GM23338 (cell line): Measurements from ENCODE around the gene MMP27. TPM values are rescaled to one million over a fixed set of nuclear protein-coding genes. Genes with fewer than 3 reads are reported as not detected.

Experiments used
- ATAC-seq: fragments of 200-7000 bp; cut with Tn5 transposase; 3 replicates; pipeline ENCODE4 v1.9.1; 2020
- DNase-seq: peaks from one replicate; pipeline ENCODE4 v3.0.0-alpha.2; 2015; ENCODE audit warnings: low spot score
- H2AFZ ChIP-seq: fragments of 200-600 bp; sonication (generic); 2 replicates; pipeline ENCODE4 v1.8.0; 2016; ENCODE audit warnings: antibody characterized with exemption, mild to moderate bottlenecking, moderate library complexity
- H3F3A ChIP-seq: fragments of 200-600 bp; sonication (generic); replicated peaks from 2 replicates; pipeline ENCODE4 v1.8.0; 2017; ENCODE audit warnings: antibody characterized with exemption, mixed run types, low read depth
- H3K27ac ChIP-seq: fragments of 200-600 bp; sonication (generic); 2 replicates; pipeline ENCODE4 v1.6.1; 2016; ENCODE audit warnings: low read depth
- H3K27me3 ChIP-seq: fragments of 200-600 bp; sonication (generic); 2 replicates; pipeline ENCODE4 v1.8.0; 2016; ENCODE audit warnings: mild to moderate bottlenecking, mixed run types, moderate library complexity; ENCODE audit not compliant: insufficient read depth
- H3K36me3 ChIP-seq: fragments of 200-600 bp; sonication (generic); 2 replicates; pipeline ENCODE4 v1.8.0; 2016; ENCODE audit warnings: mild to moderate bottlenecking; ENCODE audit not compliant: insufficient read depth
- H3K4me1 ChIP-seq: fragments of 200-600 bp; sonication (generic); 2 replicates; pipeline ENCODE4 v1.8.0; 2016; ENCODE audit warnings: mild to moderate bottlenecking, moderate library complexity; ENCODE audit not compliant: insufficient read depth
- H3K4me2 ChIP-seq: fragments of 200-600 bp; sonication (generic); 2 replicates; pipeline ENCODE4 v1.7.1; 2017; ENCODE audit warnings: mixed run types
- H3K4me3 ChIP-seq: fragments of 200-600 bp; sonication (generic); 2 replicates; pipeline ENCODE4 v1.6.1; 2016; ENCODE audit warnings: mixed run types
- H3K79me2 ChIP-seq: fragments of 200-600 bp; sonication (generic); replicated peaks from 2 replicates; pipeline ENCODE4 v1.8.0; 2017; ENCODE audit warnings: mild to moderate bottlenecking; ENCODE audit not compliant: insufficient read depth
- H3K9me2 ChIP-seq: fragments of 200-600 bp; sonication (generic); 2 replicates; pipeline ENCODE4 v1.8.0; 2017; ENCODE audit not compliant: insufficient read depth
- H4K20me1 ChIP-seq: fragments of 200-600 bp; sonication (generic); replicated peaks from 2 replicates; pipeline ENCODE4 v1.8.0; 2017; ENCODE audit warnings: mild to moderate bottlenecking; ENCODE audit not compliant: insufficient read depth
- H3K27ac Mint-ChIP-seq: 2 replicates; pipeline ENCODE4 v1.8.0; 2020; ENCODE audit warnings: inconsistent platforms, mild to moderate bottlenecking, moderate library complexity, mixed read lengths
- H3K27me3 Mint-ChIP-seq: 3 replicates; pipeline ENCODE4 v1.8.0; 2022; ENCODE audit warnings: low read depth, mild to moderate bottlenecking, moderate library complexity, mixed read lengths, inconsistent platforms; ENCODE audit not compliant: insufficient read depth, poor library complexity
- H3K36me3 Mint-ChIP-seq: 3 replicates; pipeline ENCODE4 v1.8.0; 2021; ENCODE audit warnings: low read depth, mild to moderate bottlenecking, inconsistent platforms, moderate library complexity, mixed read lengths
- H3K4me1 Mint-ChIP-seq: 3 replicates; pipeline ENCODE4 v1.8.0; 2020; ENCODE audit warnings: mild to moderate bottlenecking, inconsistent platforms, mixed read lengths
- H3K4me3 Mint-ChIP-seq: 3 replicates; pipeline ENCODE4 v1.8.0; 2021; ENCODE audit warnings: moderate library complexity, mild to moderate bottlenecking, inconsistent platforms, mixed read lengths
- H3K9me3 Mint-ChIP-seq: 3 replicates; pipeline ENCODE4 v1.8.0; 2020; ENCODE audit warnings: moderate library complexity, mild to moderate bottlenecking, inconsistent platforms, mixed read lengths
- CREB1 ChIP-seq: fragments of 250-450 bp; sonication (Bioruptor Pico); IDR thresholded peaks from 2 replicates; pipeline ENCODE4 v1.5.0; 2020; ENCODE audit warnings: low read depth, mild to moderate bottlenecking, moderate library complexity
- EZH2 ChIP-seq: fragments of 200-600 bp; sonication (generic); IDR thresholded peaks from one replicate; pipeline ENCODE4 v1.8.0; 2017; ENCODE audit warnings: antibody characterized with exemption, mild to moderate bottlenecking, low read depth; ENCODE audit not compliant: unreplicated experiment
- EZH2phosphoT487 ChIP-seq: fragments of 200-600 bp; sonication (generic); IDR thresholded peaks from one replicate; pipeline ENCODE4 v1.8.1; 2018; ENCODE audit warnings: antibody characterized with exemption; ENCODE audit not compliant: unreplicated experiment
- JUNB ChIP-seq: IDR thresholded peaks from one replicate; pipeline ENCODE4 v1.6.1; 2016; ENCODE audit warnings: antibody characterized with exemption; ENCODE audit not compliant: unreplicated experiment
- POLR2AphosphoS5 ChIP-seq: IDR thresholded peaks from 2 replicates; pipeline ENCODE4 v1.6.1; 2016; ENCODE audit warnings: antibody characterized with exemption, low read depth
- STAT1 ChIP-seq: IDR thresholded peaks from one replicate; pipeline ENCODE4 v1.6.1; 2016; ENCODE audit warnings: antibody characterized with exemption; ENCODE audit not compliant: unreplicated experiment
- ZNF114 ChIP-seq: fragments of 250-450 bp; sonication (Bioruptor Pico); IDR thresholded peaks from 2 replicates; pipeline ENCODE4 v1.5.0; 2020; ENCODE audit warnings: mild to moderate bottlenecking, moderate library complexity
- ZNF331 ChIP-seq: fragments of 250-450 bp; sonication (Bioruptor Pico); IDR thresholded peaks from 2 replicates; pipeline ENCODE4 v1.5.0; 2020; ENCODE audit warnings: low read depth, mild to moderate bottlenecking, moderate library complexity
- polyA plus RNA-seq: library from polyadenylated mRNA; unstranded; fragments of >200 nt; fragmentation: Nextera tagmentation; extraction: Ambion mirVana; gene quantifications from 2 replicates; pipeline ENCODE4 v1.2.1, GENCODE V29; 2016
- total RNA-seq: library from RNA; depleted of rRNA; stranded (reverse); fragments of >200 nt; shearing (Covaris generic); gene quantifications from 2 replicates; pipeline ENCODE4 v1.2.3, GENCODE V29; 2014
- TF ChIP-seq, protein P1 (sequence below): IDR thresholded peaks from one replicate; pipeline ENCODE4 v1.6.1; 2018; ENCODE audit warnings: antibody characterized with exemption; ENCODE audit not compliant: unreplicated experiment
- TF ChIP-seq, protein P2 (sequence below): IDR thresholded peaks from 2 replicates; pipeline ENCODE4 v1.6.1; 2016; ENCODE audit warnings: antibody characterized with exemption
- TF ChIP-seq, protein P3 (sequence below): fragments of 250-450 bp; sonication (Bioruptor Pico); IDR thresholded peaks from 2 replicates; pipeline ENCODE4 v1.5.0; 2020; ENCODE audit warnings: mild to moderate bottlenecking, moderate library complexity

The MMP27 gene
- total and polyA plus RNA-seq, 2 experiments from 2014 or later, result not detected

DNA sequence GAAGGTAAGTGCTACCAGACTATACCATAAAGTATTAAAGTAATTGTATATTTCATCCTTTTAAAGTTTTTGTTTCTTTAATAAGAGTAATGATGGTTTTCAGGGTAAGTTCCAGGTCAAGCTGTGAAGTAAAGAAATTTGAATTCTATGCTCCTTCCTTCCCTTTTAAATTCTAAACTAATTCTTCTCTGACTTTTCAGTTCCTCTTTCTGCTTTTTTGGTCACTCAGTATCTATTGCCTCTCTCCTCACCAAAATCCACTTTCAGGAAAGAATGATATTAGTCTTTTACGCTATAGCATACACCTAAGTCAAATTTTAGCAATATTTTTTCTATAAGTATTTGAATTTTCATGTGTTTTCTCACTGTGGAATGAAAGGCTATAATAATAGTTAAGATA is 11.0 kb upstream of the MMP27 start (continued):
- TF ChIP-seq, protein P1, sequence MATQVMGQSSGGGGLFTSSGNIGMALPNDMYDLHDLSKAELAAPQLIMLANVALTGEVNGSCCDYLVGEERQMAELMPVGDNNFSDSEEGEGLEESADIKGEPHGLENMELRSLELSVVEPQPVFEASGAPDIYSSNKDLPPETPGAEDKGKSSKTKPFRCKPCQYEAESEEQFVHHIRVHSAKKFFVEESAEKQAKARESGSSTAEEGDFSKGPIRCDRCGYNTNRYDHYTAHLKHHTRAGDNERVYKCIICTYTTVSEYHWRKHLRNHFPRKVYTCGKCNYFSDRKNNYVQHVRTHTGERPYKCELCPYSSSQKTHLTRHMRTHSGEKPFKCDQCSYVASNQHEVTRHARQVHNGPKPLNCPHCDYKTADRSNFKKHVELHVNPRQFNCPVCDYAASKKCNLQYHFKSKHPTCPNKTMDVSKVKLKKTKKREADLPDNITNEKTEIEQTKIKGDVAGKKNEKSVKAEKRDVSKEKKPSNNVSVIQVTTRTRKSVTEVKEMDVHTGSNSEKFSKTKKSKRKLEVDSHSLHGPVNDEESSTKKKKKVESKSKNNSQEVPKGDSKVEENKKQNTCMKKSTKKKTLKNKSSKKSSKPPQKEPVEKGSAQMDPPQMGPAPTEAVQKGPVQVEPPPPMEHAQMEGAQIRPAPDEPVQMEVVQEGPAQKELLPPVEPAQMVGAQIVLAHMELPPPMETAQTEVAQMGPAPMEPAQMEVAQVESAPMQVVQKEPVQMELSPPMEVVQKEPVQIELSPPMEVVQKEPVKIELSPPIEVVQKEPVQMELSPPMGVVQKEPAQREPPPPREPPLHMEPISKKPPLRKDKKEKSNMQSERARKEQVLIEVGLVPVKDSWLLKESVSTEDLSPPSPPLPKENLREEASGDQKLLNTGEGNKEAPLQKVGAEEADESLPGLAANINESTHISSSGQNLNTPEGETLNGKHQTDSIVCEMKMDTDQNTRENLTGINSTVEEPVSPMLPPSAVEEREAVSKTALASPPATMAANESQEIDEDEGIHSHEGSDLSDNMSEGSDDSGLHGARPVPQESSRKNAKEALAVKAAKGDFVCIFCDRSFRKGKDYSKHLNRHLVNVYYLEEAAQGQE, result no peak
- TF ChIP-seq CREB1 (CRISPR knock-in tag) (no peak), EZH2 (no peak), ZNF331 (CRISPR knock-in tag) (no peak), POLR2AphosphoS5 (no peak), ZNF114 (no peak)
- TF ChIP-seq, protein P2, sequence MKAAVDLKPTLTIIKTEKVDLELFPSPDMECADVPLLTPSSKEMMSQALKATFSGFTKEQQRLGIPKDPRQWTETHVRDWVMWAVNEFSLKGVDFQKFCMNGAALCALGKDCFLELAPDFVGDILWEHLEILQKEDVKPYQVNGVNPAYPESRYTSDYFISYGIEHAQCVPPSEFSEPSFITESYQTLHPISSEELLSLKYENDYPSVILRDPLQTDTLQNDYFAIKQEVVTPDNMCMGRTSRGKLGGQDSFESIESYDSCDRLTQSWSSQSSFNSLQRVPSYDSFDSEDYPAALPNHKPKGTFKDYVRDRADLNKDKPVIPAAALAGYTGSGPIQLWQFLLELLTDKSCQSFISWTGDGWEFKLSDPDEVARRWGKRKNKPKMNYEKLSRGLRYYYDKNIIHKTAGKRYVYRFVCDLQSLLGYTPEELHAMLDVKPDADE, result no peak

DNA sequence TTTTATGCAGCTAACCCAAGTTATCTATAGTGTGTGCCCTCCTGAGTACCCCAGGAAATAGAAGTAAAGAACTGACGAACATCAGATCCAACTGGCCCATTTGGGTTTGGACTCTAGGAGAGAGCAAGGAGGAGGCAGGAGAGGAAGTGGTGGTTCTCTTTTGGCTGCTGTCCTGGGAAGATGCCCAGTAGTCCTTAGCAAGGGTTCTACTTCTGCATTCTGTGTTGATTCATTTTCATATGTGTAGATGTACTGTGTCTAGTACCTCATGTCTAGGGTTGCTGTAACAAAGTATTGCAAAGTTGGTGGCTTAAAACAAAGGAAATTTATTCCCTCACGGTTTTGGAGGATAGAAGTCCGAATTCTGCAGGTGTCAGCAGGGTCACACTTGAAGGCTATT is 6.6 kb upstream of the MMP27 start:
- DNase-seq (no peak), ATAC-seq (no peak)
- Histone ChIP-seq H3K4me2 (no peak overlapping the region), H3K4me1 (no peaks in the 10 kb centered on the region), H4K20me1 (no peaks in the 10 kb centered on the region), H2AFZ (no peak overlapping the region), H3K27me3 (no peaks in the 10 kb centered on the region), H3K79me2 (no peaks in the 10 kb centered on the region), H3K36me3 (no peaks in the 10 kb centered on the region), H3K4me3 (no peak overlapping the region), H3K9me2 (no peaks in the 10 kb centered on the region), H3F3A (no peaks in the 10 kb centered on the region), H3K27ac (no peak overlapping the region)
- peaks cover 2% of the 10 kb centered on the region for H3K27me3 Mint-ChIP-seq
- H3K9me3 Mint-ChIP-seq, result no peaks in the 10 kb centered on the region
- H3K4me3 Mint-ChIP-seq, result no peak overlapping the region
- H3K36me3 Mint-ChIP-seq, result no peaks in the 10 kb centered on the region
- H3K27ac Mint-ChIP-seq, result no peak overlapping the region
- peaks cover 3% of the 10 kb centered on the region; the same call in 2 of the 3 replicates for H3K4me1 Mint-ChIP-seq
- TF ChIP-seq, protein P1, result no peak
- TF ChIP-seq ZNF331 (CRISPR knock-in tag) (no peak), POLR2AphosphoS5 (no peak), ZNF114 (no peak), EZH2phosphoT487 (no peak), STAT1 (no peak), JUNB (no peak)
- TF ChIP-seq, protein P3, sequence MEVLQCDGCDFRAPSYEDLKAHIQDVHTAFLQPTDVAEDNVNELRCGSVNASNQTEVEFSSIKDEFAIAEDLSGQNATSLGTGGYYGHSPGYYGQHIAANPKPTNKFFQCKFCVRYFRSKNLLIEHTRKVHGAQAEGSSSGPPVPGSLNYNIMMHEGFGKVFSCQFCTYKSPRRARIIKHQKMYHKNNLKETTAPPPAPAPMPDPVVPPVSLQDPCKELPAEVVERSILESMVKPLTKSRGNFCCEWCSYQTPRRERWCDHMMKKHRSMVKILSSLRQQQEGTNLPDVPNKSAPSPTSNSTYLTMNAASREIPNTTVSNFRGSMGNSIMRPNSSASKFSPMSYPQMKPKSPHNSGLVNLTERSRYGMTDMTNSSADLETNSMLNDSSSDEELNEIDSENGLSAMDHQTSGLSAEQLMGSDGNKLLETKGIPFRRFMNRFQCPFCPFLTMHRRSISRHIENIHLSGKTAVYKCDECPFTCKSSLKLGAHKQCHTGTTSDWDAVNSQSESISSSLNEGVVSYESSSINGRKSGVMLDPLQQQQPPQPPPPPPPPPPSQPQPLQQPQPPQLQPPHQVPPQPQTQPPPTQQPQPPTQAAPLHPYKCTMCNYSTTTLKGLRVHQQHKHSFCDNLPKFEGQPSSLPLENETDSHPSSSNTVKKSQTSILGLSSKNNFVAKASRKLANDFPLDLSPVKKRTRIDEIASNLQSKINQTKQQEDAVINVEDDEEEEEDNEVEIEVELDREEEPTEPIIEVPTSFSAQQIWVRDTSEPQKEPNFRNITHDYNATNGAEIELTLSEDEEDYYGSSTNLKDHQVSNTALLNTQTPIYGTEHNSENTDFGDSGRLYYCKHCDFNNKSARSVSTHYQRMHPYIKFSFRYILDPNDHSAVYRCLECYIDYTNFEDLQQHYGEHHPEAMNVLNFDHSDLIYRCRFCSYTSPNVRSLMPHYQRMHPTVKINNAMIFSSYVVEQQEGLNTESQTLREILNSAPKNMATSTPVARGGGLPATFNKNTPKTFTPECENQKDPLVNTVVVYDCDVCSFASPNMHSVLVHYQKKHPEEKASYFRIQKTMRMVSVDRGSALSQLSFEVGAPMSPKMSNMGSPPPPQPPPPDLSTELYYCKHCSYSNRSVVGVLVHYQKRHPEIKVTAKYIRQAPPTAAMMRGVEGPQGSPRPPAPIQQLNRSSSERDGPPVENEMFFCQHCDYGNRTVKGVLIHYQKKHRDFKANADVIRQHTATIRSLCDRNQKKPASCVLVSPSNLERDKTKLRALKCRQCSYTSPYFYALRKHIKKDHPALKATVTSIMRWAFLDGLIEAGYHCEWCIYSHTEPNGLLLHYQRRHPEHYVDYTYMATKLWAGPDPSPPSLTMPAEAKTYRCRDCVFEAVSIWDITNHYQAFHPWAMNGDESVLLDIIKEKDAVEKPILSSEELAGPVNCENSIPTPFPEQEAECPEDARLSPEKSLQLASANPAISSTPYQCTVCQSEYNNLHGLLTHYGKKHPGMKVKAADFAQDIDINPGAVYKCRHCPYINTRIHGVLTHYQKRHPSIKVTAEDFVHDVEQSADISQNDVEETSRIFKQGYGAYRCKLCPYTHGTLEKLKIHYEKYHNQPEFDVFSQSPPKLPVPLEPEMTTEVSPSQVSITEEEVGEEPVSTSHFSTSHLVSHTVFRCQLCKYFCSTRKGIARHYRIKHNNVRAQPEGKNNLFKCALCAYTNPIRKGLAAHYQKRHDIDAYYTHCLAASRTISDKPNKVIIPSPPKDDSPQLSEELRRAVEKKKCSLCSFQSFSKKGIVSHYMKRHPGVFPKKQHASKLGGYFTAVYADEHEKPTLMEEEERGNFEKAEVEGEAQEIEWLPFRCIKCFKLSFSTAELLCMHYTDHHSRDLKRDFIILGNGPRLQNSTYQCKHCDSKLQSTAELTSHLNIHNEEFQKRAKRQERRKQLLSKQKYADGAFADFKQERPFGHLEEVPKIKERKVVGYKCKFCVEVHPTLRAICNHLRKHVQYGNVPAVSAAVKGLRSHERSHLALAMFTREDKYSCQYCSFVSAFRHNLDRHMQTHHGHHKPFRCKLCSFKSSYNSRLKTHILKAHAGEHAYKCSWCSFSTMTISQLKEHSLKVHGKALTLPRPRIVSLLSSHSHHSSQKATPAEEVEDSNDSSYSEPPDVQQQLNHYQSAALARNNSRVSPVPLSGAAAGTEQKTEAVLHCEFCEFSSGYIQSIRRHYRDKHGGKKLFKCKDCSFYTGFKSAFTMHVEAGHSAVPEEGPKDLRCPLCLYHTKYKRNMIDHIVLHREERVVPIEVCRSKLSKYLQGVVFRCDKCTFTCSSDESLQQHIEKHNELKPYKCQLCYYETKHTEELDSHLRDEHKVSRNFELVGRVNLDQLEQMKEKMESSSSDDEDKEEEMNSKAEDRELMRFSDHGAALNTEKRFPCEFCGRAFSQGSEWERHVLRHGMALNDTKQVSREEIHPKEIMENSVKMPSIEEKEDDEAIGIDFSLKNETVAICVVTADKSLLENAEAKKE (CRISPR knock-in tag), result no peak
